HepG2 (cell line): ENCODE results near the gene SRSF3. TPM values are rescaled to one million over a fixed set of nuclear protein-coding genes. Genes with fewer than 3 reads are reported as not detected.
"Not testable (repeated sequence)": the region's sequence is repeated elsewhere in the genome, so short reads cannot be mapped to it uniquely, and the experiment has no call there.

Experiments
- ATAC-seq: fragments of 200-7000 bp; cut with Tn5 transposase; 3 replicates; pipeline ENCODE4 v1.9.1; 2020; ENCODE audit warnings: mild to moderate bottlenecking, moderate library complexity
- BruUV-seq: library from RNA; stranded (reverse); fragments of 400-500 nt; replicated peaks from 2 replicates; lab custom pipeline; 2021; lab: Mats Ljungman, UMichigan
- CTCF ChIA-PET: fragments of 300-600 bp; formaldehyde crosslinking; extraction: SDS; loops from one replicate; lab custom pipeline; 2021; ENCODE audit warnings: low total read pairs, inconsistent platforms, low intra/inter-chr PET ratio; lab: Yijun Ruan, JAX
- POLR2A ChIA-PET: fragments of 350-600 bp; sonication (Branson Sonifier 250); formaldehyde crosslinking; loops from one replicate; lab custom pipeline; 2020; ENCODE audit warnings: antibody characterized with exemption, inconsistent platforms; lab: Yijun Ruan, JAX
- DNase-seq: peaks from one replicate; pipeline ENCODE4 v3.0.0-alpha.2; 2015; ENCODE audit warnings: low spot score
- FAIRE-seq: peaks from 3 replicates; lab custom pipeline; 2011; peaks lifted over from hg19 to GRCh38; lab: Jason Lieb, UNC
- H2AFZ ChIP-seq: one replicate; pipeline ENCODE4 v1.6.1; 2011; ENCODE audit warnings: low read length, inconsistent platforms
- H3K27ac ChIP-seq: fragments of 300-600 bp; 3 replicates; pipeline ENCODE4 v1.8.0; 2011; ENCODE audit warnings: mixed run types, mild to moderate bottlenecking, mixed read lengths, low read length, inconsistent platforms; ENCODE audit not compliant: insufficient read depth; ENCODE audit errors: extremely low read length
- H3K27me3 ChIP-seq, 2 experiments: fragments of 200-600 bp in 1 of 2; 2 replicates in 1 of 2; 3 replicates in 1 of 2; pipeline versions ENCODE4 v1.6.0 to v1.8.0; 2011; ENCODE audit warnings: low read length in 2 of 2, mild to moderate bottlenecking in 2 of 2, moderate library complexity in 2 of 2, inconsistent platforms in 1 of 2; ENCODE audit not compliant: insufficient read depth in 2 of 2, control insufficient read depth in 1 of 2
- H3K36me3 ChIP-seq, 2 experiments: fragments of 200-600 bp in 1 of 2; replicated peaks in 1 of 2; 2 replicates in 1 of 2; 3 replicates in 1 of 2; pipeline versions ENCODE4 v1.5.1 to v1.8.0; 2011; ENCODE audit warnings: low read length in 2 of 2, inconsistent platforms in 1 of 2; ENCODE audit not compliant: insufficient read depth in 2 of 2, control insufficient read depth in 1 of 2
- H3K4me1 ChIP-seq: 2 replicates; pipeline ENCODE4 v1.5.1; 2012; ENCODE audit warnings: low read length, inconsistent platforms; ENCODE audit not compliant: insufficient read depth
- H3K4me2 ChIP-seq: 2 replicates; pipeline ENCODE4 v1.6.0; 2011; ENCODE audit warnings: low read depth, low read length, inconsistent platforms
- H3K4me3 ChIP-seq, 3 experiments: fragments of 200-600 bp in 1 of 3; sonication (generic), shearing (Covaris generic) in 1 of 3; replicated peaks in 1 of 3; 2 replicates each; pipeline ENCODE4 v1.5.1; 2011 to 2016; ENCODE audit warnings: low read length in 3 of 3, inconsistent platforms in 2 of 3, low read depth in 2 of 3, mild to moderate bottlenecking in 2 of 3, control low read depth in 1 of 3, mixed read lengths in 1 of 3; ENCODE audit not compliant: insufficient read depth in 1 of 3
- H3K79me2 ChIP-seq: one replicate; pipeline ENCODE4 v1.6.1; 2011; ENCODE audit warnings: low read length, inconsistent platforms; ENCODE audit not compliant: insufficient read depth
- H3K9ac ChIP-seq: 2 replicates; pipeline ENCODE4 v1.6.0; 2011; ENCODE audit warnings: mild to moderate bottlenecking, low read depth, low read length, inconsistent platforms; ENCODE audit not compliant: insufficient read depth
- H3K9me3 ChIP-seq: 2 replicates; pipeline ENCODE4 v1.5.1; 2012; ENCODE audit warnings: mild to moderate bottlenecking, low read length
- H4K20me1 ChIP-seq: 2 replicates; pipeline ENCODE4 v1.6.0; 2011; ENCODE audit warnings: inconsistent platforms, mild to moderate bottlenecking, low read length, moderate library complexity; ENCODE audit not compliant: insufficient read depth
- ARID2 ChIP-seq: sonication (generic); formaldehyde crosslinking; IDR thresholded peaks from 2 replicates; pipeline ENCODE4 v1.8.1; 2022; ENCODE audit warnings: mild to moderate bottlenecking, missing genetic modification reagents, borderline replicate concordance
- CEBPB ChIP-seq: IDR thresholded peaks from 2 replicates; pipeline ENCODE4 v1.6.1; 2011; ENCODE audit warnings: low read depth, low read length, improper control_type of control experiment, borderline replicate concordance
- CEBPG ChIP-seq: IDR thresholded peaks from 2 replicates; pipeline ENCODE4 v1.6.1; 2016
- CREB1 ChIP-seq, 2 experiments: fragments of 450-650 bp in 1 of 2; IDR thresholded peaks; 2 replicates each; pipeline ENCODE4 v1.6.1; 2016 to 2017; ENCODE audit warnings: control low read depth in 1 of 2, mild to moderate bottlenecking in 1 of 2, missing compliant biosample characterization in 1 of 2, missing genetic modification characterization in 1 of 2
- EP300 ChIP-seq, 3 experiments: sonication (generic) in 1 of 3; formaldehyde crosslinking in 1 of 3; IDR thresholded peaks; 2 replicates each; pipeline versions ENCODE4 v1.5.1 to v1.6.1; 2011 to 2020; ENCODE audit warnings: low read depth in 2 of 3, low read length in 2 of 3, borderline replicate concordance in 1 of 3, improper control_type of control experiment in 1 of 3, mild to moderate bottlenecking in 1 of 3, missing genetic modification reagents in 1 of 3, moderate library complexity in 1 of 3
- FOXK1 ChIP-seq: sonication (generic); formaldehyde crosslinking; IDR thresholded peaks from 2 replicates; pipeline ENCODE4 v1.4.0; 2020; ENCODE audit warnings: low read depth, missing genetic modification reagents, borderline replicate concordance
- FOXK2 ChIP-seq: fragments of 450-650 bp; IDR thresholded peaks from 2 replicates; pipeline ENCODE4 v1.6.1; 2016
- FOXP1 ChIP-seq, 2 experiments: fragments of 450-650 bp in 1 of 2; IDR thresholded peaks; 2 replicates each; pipeline ENCODE4 v1.6.1; 2017 to 2018; ENCODE audit warnings: antibody characterized with exemption in 1 of 2
- HOXA3 ChIP-seq: sonication (generic); formaldehyde crosslinking; IDR thresholded peaks from 2 replicates; pipeline ENCODE4 v1.5.0; 2020; ENCODE audit warnings: missing genetic modification reagents
- NCOR1 ChIP-seq: fragments of 200-600 bp; sonication (generic); IDR thresholded peaks from 2 replicates; pipeline ENCODE4 v1.7.0; 2017; ENCODE audit warnings: antibody characterized with exemption, low read length, borderline replicate concordance
- NR2C2 ChIP-seq: sonication (generic); formaldehyde crosslinking; IDR thresholded peaks from 2 replicates; pipeline ENCODE4 v1.4.0; 2020; ENCODE audit warnings: missing genetic modification reagents, mild to moderate bottlenecking, moderate library complexity, borderline replicate concordance
- NR2F1 ChIP-seq, 2 experiments: fragments of 450-650 bp in 1 of 2; formaldehyde crosslinking in 1 of 2; IDR thresholded peaks; 2 replicates each; pipeline versions ENCODE4 v1.5.0 to v1.6.1; 2016 to 2020; ENCODE audit warnings: mild to moderate bottlenecking in 1 of 2, missing compliant biosample characterization in 1 of 2, missing genetic modification reagents in 1 of 2, moderate library complexity in 1 of 2
- REPIN1 ChIP-seq: sonication (generic); formaldehyde crosslinking; IDR thresholded peaks from 2 replicates; pipeline ENCODE4 v1.8.0; 2022; ENCODE audit warnings: missing genetic modification reagents, low read depth, mild to moderate bottlenecking, borderline replicate concordance
- RFX1 ChIP-seq: fragments of 450-650 bp; IDR thresholded peaks from 2 replicates; pipeline ENCODE4 v1.6.1; 2017
- RXRA ChIP-seq: sonication (generic); formaldehyde crosslinking; IDR thresholded peaks from 2 replicates; pipeline ENCODE4 v1.5.1; 2020; ENCODE audit warnings: missing genetic modification reagents
- TEAD3 ChIP-seq: optimal IDR thresholded peaks from 2 replicates; pipeline ENCODE3; 2016; ENCODE audit warnings: borderline replicate concordance
- YY1 ChIP-seq: IDR thresholded peaks from 2 replicates; pipeline ENCODE4 v1.6.1; 2011; ENCODE audit warnings: low read length, low read depth, moderate library complexity, mild to moderate bottlenecking; ENCODE audit not compliant: insufficient read depth, insufficient replicate concordance
- ZBTB21 ChIP-seq: sonication (generic); formaldehyde crosslinking; IDR thresholded peaks from 2 replicates; pipeline ENCODE4 v1.4.0; 2020; ENCODE audit warnings: missing genetic modification reagents
- ZMYM2 ChIP-seq: sonication (generic); formaldehyde crosslinking; IDR thresholded peaks from 2 replicates; pipeline ENCODE4 v1.8.0; 2022; ENCODE audit warnings: mild to moderate bottlenecking, missing genetic modification reagents
- ZNF121 ChIP-seq: sonication (generic); formaldehyde crosslinking; IDR thresholded peaks from 2 replicates; pipeline ENCODE4 v1.5.0; 2020; ENCODE audit warnings: mild to moderate bottlenecking, missing genetic modification reagents
- ZNF362 ChIP-seq: sonication (generic); formaldehyde crosslinking; IDR thresholded peaks from 2 replicates; pipeline ENCODE4 v1.4.0; 2020; ENCODE audit warnings: missing genetic modification reagents, mild to moderate bottlenecking, borderline replicate concordance
- WGBS: methylation state at CpG from one replicate; pipeline ENCODE4 v1.1.6; 2017; ENCODE audit warnings: low lambda C conversion rate; 5-methylcytosine and 5-hydroxymethylcytosine counted together
- in situ Hi-C: cut with HindIII; loops from 2 replicates; pipeline ENCODE4 v1.10.0; 2017; ENCODE audit warnings: low pct_unique_long_range_greater_than_20kb; ENCODE audit not compliant: extremely low pct_ligation_motif_present
- intact Hi-C: fragments of 100-400 bp; cut with micrococcal nuclease; formaldehyde crosslinking; loops from one replicate; pipeline ENCODE4 v1.10.0; 2022; ENCODE audit not compliant: unreplicated experiment
- polyA plus RNA-seq, 8 experiments: library from polyadenylated mRNA; depleted of rRNA in 3 of 8; stranded (reverse) in 7 of 8; unstranded in 1 of 8; fragments of >200 nt; fragmentation: Illumina TruSeq in 4 of 8; extraction: Trizol in 4 of 8; gene quantifications; 2 replicates each; pipeline versions ENCODE4 v1.2.1 to v1.2.3, GENCODE V29; 2011 to 2016; ENCODE audit warnings: low read depth in 4 of 8, missing spikeins in 1 of 8, mixed read lengths in 1 of 8; ENCODE audit not compliant: insufficient read depth in 1 of 8
- total RNA-seq, 5 experiments: library from RNA; depleted of rRNA; stranded (reverse); fragments of >200 nt; fragmentation: Illumina TruSeq; extraction: Trizol; gene quantifications; 2 replicates each; pipeline ENCODE4 v1.2.3, GENCODE V29; 2016; ENCODE audit warnings: low read depth in 1 of 5

Gene SRSF3
- total and polyA plus RNA-seq, 2 of the 13 experiments (the other 11 are each of a cell fraction or from before 2014, with no cell fraction given): 206 to 684 TPM

- H4K20me1 ChIP-seq; intact Hi-C loops; H3K36me3 ChIP-seq; BruUV-seq; H3K9ac ChIP-seq; H3K9me3 ChIP-seq; H2AFZ ChIP-seq; in situ Hi-C loops; H3K27ac ChIP-seq; H3K79me2 ChIP-seq; H3K4me3 ChIP-seq; H3K27me3 ChIP-seq; TF ChIP-seq CREB1 (CRISPR knock-in tag; IDR thresholded peaks at IDR 0.05): not testable (repeated sequence)
- FAIRE-seq (peak; percentile 59), DNase-seq (peak; percentile 81), ATAC-seq (peak; percentile 30)
- WGBS: 26% methylated on average over 12 of the region's 12 CpGs
- peak overlapping the region; percentile 14; the same call in 1 of the 2 replicates for H3K4me2 ChIP-seq
- ChIA-PET CTCF (interaction anchor here (0.7 kb wide), 1 partner anchor 22 kb away, joined by 3 read pairs; no protein-coding TSS in a partner anchor), POLR2A (interaction anchor here (0.7 to 1.4 kb wide), 3 partner anchors 21 to 36 kb away, joined by 3 to 6 read pairs (median 3); no protein-coding TSS in a partner anchor)
- H3K4me1 ChIP-seq: peaks cover 71% of the 10 kb centered on the region
- peak; percentile 89 for TF ChIP-seq ZNF121 (CRISPR knock-in tag)
- peak; percentile 21; the same call in 1 of the 2 replicates for TF ChIP-seq RFX1
- TF ChIP-seq RXRA (CRISPR knock-in tag): 0 out of 2 replicates have a peak, but pooled peaks have one; percentile 18
- TF ChIP-seq CEBPB: 0 out of 2 replicates have a peak, but pooled peaks have one; percentile 19
- TF ChIP-seq FOXP1 (IDR thresholded peaks at IDR 0.05): 0 out of 2 replicates have a peak, but pooled peaks have one; percentile 72
- TF ChIP-seq FOXP1 (CRISPR knock-in tag; IDR thresholded peaks at IDR 0.05): peak; percentile 56
- TF ChIP-seq CREB1 (IDR thresholded peaks at IDR 0.05): peak; percentile 74
- TF ChIP-seq REPIN1 (CRISPR knock-in tag): 0 out of 2 replicates have a peak, but pooled peaks have one; percentile 34
- 0 out of 2 replicates have a peak, but pooled peaks have one; percentile 11 for TF ChIP-seq HOXA3 (CRISPR knock-in tag)
- peak; percentile 84 for TF ChIP-seq ZBTB21
- peak; percentile 50; the same call in 1 of the 2 replicates for TF ChIP-seq NCOR1
- TF ChIP-seq NR2C2 (CRISPR knock-in tag): peak; percentile 35; the same call in 1 of the 2 replicates
- TF ChIP-seq TEAD3: peak; percentile 36
- peak; percentile 85 for TF ChIP-seq ZNF362 (CRISPR knock-in tag)
- 0 out of 2 replicates have a peak, but pooled peaks have one; percentile 9 for TF ChIP-seq CEBPG (CRISPR knock-in tag)
- 0 out of 2 replicates have a peak, but pooled peaks have one; percentile 45 for TF ChIP-seq ZMYM2 (CRISPR knock-in tag)
- peak; percentile 7 for TF ChIP-seq YY1
- TF ChIP-seq FOXK2: 0 out of 2 replicates have a peak, but pooled peaks have one; percentile 26
- TF ChIP-seq EP300 (IDR thresholded peaks at IDR 0.05; ENCODE audit: low read depth in 2 of 2, low read length in 2 of 2): 0 out of 4 replicates have a peak, but pooled peaks of 1 of the 2 experiments have one; percentile 15
- TF ChIP-seq EP300 (CRISPR knock-in tag; IDR thresholded peaks at IDR 0.05; ENCODE audit: borderline replicate concordance): 0 out of 2 replicates have a peak, but pooled peaks have one; percentile 15
- 0 out of 2 replicates have a peak, but pooled peaks have one; percentile 39 for TF ChIP-seq ARID2 (CRISPR knock-in tag)
- 0 out of 2 replicates have a peak, but pooled peaks have one; percentile 29 for TF ChIP-seq FOXK1
- TF ChIP-seq NR2F1 (CRISPR knock-in tag; IDR thresholded peaks at IDR 0.05): peak in 1 of 2 experiments; percentile 59; a peak in 1 of 4 replicates
Measured at GRCh38 chr6:36572353-36573311, 21.5 kb upstream of the SRSF3 start.
